HG03108 (cell line): ENCODE measurements around the gene ERCC5.

ENCODE experiments used
- ATAC-seq: cut with Tn5 transposase; IDR thresholded peaks from one replicate; pipeline ENCODE4 v1.9.1; 2021; ENCODE audit warnings: moderate library complexity; ENCODE audit not compliant: unreplicated experiment

Gene ERCC5

DNA sequence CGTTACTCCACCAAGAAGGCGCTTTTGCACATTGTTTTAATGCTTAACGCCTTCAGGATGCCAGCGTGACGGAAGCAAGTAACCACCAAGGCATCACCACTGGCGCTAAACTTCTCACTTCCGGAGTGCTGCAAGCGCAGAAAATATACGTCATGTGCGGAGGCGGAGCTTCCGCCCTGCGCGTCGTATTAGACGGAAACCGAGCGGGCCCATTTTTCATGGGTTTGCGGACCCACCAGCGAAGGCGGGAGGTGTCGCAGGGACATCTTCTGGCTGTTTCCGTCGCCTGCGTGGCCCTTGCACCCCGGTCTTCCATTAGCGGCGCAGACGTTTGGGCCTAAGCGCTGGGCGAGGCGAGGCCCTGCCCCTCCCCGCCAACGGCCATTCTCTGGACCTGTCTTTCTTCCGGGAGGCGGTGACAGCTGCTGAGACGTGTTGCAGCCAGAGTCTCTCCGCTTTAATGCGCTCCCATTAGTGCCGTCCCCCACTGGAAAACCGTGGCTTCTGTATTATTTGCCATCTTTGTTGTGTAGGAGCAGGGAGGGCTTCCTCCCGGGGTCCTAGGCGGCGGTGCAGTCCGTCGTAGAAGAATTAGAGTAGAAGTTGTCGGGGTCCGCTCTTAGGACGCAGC, at the start of gene ERCC5:
TSS of gene ERCC5 (plus strand) at position 403 of the 631 bp plus-strand sequence. CDS start 235 bp downstream, outside the sequence.
- peak; percentile 82 for ATAC-seq

DNA sequence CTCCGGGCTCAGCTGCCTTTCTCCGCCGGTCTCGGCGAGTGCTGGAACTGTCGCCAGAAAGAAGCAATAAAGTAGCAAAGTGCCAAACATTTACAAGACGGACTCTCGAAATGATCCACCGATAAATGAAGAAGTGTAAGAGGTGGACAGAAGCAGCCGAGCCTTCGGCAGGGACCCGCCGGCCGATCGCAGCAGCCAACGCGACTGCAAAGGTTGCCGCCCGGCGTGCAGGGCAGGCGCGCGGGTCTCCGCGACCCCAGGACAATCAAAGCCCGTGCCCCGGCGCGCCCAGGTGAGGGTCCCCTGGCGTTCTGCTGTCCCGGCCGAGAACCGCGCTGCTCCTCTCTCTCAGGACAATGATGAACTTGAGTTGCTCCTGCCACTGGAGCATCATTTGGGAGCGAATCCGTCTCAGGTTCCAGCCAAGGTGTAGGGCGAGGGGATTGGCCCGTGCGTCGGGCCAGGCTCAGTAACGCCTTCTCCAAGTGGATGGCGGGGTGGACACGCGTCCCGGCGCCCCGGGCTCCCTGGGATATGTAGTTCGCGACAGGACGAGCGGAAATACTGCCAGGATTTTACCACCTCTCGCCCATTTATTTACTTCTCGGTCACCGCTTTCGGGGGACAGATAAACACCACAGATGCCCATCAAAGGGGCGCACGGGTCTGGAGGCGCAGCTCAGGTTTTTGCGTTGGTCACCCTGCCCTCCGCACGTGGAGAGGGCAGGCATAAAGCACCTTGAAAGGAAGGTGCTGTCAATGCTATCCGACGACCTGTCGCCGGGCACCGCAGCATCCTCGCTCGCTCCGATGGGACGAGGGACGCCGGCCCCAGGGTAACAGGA, 47.0 kb upstream of the ERCC5 start, which contains the start of the genes BIVM and POGLUT2:
TSS of gene BIVM (plus strand) at position 539 of the 845 bp plus-strand sequence. CDS start 8,149 bp downstream, outside the sequence.
TSS of gene POGLUT2 (minus strand) at position 396 of the 845 bp plus-strand sequence. CDS start at position 90, 306 bp downstream.
- ATAC-seq = peak; percentile 87

DNA sequence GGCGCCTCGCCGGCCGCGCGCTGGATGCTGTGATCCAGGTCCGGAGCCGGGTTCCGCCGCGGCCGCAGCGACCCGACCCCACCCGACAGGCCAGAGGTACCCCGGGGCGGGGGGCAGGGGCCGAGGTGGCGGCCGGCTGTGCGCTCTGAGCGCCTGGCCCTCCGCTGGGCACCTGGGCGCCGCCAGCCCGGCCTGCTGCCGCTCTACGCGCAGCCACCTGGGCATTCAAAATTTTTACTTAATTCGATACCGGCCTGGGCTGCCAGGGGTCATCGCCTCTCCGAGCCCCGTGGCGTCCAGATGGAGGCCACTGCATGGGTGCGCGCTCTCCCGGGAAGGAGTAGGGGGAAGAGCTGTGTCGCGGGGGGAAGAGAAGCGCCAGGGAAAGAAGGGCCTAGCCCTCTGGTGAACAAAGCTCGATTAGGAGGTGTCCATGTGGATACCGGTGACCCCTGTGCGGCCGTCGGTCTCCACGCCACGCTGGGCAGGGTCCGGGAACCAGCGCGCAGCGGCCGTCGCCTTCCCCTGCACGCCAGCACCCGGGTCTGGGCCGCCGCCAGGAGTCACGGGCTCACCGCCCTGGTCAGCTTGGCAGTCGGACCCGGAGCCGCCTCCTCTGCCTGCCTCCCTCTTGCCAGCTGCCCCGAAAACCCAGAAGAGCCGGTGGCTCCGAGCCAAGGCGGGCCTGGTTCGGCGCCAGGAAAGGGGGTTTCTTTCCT, 46.2 kb upstream of the ERCC5 start:
- peak; percentile 7 for ATAC-seq

DNA sequence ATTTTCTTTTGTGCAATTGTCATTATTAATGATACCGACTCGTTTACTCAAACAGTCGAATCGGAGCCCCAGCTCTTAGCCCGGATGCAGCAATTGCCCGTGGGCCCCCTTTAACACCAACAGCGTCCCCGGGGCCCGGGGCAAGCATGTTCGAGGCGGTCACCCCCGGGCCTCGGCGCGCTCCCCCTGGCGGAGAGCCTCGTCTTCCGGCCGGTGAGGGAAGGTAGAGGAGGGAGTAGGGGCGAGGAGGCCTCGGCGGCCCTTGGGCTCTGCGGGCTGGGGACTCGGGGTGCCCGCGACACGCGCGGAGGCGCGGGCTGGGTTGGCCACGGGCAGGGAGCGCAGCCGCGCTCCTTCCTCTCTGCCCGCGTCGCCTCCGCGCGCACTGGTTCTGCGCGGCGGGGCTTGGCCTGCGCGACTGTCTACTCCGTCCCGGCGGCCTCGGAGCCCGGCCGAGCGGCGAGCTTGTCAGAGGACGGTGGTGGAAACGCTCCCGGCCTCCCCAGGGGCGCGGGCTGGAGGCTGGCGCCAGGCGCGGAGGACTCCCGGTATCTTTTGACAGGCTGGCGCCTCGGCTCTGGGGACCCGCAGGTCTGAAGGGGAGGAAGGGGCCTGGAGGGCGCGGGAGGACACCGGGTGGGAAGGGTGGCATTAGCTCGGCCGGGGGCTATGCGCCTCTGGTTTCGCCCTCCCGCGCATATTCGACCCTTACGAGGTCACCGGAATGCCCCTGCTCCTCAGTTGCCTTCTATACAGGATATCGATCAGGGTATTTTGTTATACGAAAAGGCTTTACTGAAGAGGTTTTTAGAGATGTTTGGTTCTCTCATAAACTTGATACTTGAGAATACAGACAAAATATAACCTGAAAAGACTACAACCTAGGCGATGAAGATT, 45.4 kb upstream of the ERCC5 start:
- ATAC-seq = peak; percentile 70

DNA sequence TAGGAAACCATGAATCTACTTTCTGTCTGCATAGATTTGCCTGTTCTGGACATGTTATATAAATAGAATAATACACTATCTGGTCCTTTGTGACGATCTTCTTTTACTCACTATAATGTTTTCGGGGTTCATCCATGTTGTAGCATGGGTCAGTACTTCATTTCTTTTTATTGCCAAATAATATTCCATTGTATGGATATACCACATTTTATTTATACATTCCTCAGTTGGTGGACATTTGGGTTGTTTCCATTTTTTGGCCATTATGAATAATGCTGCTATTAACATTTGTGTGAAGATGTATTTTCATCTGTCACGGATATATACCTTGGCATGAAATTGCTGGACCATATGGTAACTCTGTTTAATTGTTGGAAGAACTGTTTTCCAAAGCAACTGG, 40.2 kb upstream of the ERCC5 start:
- no peak for ATAC-seq

DNA sequence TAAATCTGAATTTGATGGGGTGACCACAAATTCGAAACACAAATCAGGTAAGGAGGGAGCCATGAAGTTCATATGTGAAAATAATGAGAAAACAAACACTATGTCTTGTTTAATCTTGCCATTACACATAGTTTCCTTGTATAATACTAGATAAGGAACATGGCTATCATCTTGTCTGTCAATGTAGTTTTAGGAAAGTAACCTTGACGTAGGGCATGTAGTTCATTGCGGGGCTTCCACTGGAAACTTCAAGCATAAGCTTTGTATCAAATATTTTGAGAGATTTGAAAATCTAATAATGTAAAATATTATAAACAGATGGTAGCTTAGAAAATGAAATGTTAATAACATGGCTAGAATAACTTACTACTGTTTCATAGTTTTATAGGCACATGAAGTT, 38.1 kb upstream of the ERCC5 start:
- ATAC-seq = no peak

DNA sequence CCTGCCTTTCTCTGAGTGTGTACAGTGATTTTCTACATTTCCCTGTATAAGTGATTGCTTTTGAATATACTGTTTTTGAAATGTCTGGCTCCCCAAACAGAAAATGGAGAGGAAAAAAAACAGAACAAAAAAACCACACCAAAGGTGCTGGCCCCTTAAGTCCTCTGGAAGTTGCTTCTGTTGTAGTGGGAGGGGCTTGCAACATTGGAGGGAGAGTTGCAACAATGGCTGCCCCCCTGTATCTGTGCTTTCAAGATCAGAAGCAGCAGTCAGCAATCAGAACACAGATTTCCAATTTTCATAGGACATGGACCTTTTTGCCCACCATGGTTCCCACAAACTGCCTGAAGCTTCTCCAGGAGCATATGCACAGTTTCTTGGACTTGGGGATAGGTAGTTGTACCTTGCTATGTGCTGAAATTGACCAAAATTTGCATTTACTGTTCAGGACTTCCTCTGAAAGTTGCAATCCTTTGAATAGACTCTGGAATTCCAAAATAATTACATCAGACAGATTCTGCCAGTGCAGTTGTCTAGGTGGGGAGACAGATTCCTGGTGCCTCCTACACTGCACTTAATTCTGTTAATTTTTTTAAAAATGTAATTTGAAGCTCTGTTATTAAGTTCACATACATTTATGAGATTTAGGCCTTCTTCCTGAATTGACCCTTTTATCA, 33.1 kb upstream of the ERCC5 start:
- no peak for ATAC-seq

DNA sequence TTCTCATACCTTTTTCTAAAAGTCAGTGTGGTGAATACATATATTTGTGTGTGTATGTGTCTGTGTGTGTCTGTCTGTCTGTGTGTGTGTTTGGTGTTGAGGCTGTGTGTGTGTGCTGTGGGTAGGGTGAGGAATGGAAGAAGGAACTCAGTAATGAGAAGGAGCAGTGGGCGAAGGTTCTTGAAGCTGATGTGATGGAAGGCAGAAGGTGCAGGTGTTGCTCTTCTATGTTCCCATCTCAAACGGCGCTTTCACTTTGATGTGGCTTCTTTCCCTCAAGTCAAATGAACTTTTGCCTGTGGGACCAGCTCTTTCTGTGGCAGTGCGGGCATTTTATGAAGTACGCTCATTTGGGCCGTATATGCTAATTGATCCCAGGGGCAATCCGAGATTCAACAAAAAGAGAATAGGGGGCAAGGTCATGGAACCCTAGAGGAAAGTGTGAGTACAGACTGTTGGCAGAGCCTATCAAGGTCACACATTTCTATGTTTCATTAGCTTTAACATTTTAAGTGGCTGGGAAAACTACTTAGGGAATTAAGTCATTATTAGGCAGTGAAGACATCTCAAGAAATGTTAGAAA, 31.7 kb upstream of the ERCC5 start:
- no peak for ATAC-seq

DNA sequence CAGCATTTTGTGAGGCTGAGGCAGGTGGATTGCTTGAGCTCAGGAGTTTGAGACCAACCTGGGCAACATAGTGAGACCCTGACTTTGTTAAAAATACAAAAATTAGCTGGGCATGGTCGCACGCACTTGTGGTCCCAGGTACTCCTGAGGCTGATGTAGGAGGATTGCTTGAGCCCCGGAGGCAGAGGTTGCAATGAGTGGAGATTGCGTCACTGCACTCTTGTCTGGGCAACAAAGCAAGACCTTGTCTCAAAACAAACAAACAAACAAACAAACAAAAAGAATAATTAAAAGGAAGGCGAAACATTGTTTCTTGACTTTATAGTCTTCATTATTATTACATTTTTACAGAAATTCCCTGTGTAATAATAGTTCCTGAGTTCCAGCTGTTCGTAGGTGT, 31.0 kb upstream of the ERCC5 start:
- no peak for ATAC-seq

DNA sequence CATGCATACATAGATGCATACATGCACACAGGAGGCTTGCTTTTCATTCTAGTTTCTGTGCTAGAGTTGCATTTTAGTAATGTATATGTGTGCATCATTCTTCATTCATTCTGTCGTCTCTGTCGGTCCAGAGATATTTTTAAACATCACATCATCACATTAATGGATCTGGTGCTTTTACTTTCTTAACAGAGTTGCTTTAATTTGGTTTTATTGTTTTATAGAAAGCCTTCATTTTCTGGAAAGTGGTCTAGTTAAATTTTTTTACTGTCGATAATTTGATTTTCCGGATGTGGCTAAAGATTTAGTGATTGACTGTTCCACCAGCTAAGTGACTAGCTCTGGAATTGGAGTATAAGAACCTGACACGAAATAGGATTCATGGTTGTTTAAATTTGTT, 30.0 kb upstream of the ERCC5 start:
- no peak for ATAC-seq

DNA sequence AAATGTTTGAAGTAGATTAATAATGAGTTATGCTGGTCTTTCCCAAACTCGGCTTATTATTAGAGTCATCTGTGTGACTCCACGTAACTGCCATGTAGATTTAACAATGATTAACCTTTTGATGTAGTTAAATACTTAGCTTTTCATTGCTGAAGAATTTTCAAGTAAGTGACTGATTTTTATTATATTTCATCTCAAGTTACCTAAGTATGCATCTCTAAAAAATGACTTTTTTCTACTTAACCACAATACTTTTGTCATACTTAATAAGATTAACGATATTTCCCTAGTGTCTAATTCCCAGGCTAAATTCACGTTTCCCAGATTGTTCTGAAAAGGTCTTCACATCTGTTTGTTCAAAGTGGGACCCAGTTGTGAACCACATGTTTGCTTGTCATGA, 29.1 kb upstream of the ERCC5 start:
- ATAC-seq = no peak

DNA sequence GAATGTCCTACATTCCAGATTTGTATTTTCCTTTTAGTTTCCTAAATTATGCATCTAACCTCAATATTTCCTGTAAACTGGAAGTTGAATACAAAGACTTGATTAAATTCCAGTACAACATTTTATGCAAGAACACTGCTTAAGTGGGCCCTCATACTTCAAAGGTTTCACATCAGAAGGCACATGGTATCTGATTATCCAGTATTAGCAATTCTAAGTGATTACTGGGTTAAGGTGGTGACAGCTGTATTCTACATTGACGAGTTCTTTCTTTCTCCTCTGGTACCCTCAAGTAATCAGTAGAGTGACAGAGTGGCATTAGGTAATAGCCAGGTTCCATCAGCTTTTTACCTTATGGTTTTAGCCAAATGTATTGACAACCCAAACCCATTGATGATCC, 28.6 kb upstream of the ERCC5 start:
- no peak for ATAC-seq

DNA sequence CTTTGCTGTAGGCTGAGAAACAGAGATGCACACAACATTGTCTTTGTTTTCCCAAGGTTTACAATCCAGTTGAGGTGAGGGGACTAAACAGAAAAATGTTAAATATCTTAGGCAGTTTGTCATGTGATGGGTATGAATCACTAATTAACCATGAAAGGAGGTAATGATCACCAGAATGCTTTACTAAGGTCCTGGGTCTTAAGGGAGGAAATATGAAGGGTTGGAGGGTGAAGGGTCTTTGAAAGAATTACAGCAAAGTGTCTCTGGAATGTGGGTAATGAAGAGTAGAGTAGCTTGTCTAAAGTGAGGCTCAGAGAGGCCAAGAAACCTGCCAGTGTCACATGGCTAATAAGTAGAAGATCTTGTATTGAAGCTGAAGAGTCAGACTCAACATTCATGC, 27.9 kb upstream of the ERCC5 start:
- ATAC-seq = no peak

DNA sequence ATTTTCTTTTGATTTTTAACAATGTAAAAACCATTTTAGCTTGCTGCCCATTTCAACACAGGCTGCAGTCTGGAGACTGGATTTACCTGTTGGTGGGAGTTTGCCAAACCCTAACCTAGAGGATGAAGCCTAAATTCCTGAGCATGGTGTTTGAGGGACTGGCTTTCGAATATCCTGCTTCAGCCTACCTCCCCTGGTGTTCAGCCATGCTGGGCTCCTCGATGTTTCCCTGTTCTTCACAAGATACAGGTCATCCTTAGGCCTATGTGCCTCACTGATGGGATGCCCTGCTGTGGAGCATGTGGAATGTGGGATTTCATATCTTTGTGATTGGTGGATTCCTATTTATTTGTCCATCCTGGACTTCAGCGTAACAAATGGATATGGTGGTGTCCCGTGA, 20.4 kb upstream of the ERCC5 start:
- no peak for ATAC-seq

DNA sequence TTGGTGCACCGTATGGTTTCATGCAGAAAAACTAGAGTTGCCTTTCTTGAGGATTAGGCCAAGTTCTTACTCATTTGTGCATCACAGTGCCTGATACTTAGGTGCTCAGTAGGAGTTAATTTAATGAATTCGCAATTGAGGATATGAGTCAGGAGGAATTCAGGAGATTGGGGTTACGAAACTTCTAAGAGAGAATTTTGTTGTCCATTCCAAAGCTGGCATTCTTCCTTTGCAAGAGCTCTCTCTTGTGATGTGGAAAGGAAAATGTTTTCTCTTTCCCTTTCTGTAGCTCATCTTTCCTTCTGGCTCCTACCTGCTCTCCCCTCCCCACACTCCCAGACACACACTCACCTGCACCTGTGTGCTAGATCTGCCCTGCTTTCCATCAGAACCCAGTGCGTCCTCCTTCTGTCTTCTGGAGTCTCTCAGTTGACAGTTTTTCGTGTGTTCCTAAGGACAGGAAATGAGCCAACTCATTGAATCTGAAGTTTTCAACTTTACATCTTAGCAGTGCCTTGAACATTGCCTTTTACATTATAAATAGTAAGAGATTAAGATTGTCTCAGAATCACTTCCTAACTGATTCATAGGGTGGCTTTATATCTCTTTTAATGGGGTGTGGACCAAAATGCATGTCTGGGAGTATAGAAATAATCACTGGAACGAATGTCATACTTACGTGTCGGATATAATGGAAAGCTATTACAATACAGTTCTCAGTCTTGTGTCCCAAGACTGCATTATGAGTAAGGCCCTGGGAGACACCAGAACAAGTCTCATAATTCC, 19.7 kb upstream of the ERCC5 start:
- no peak for ATAC-seq

DNA sequence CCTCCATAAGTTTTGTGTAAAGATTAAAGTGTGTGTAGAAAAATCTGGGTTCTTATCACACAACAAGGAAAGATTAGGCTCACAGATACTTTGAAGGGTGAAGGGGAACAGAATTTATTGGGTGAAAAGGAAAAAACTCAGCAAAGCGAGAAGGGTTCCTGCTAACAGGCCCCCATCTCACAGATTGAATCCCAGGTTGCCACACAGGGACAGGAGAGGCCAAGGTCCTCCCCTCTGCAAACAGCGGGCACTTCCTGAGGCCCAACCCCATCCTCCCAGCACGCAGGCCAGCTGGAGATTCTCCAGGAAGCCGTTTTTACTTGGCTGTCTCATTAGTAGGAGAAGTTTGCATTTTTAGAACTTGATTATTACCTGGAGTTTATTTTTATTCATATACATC, 15.2 kb upstream of the ERCC5 start:
- no peak for ATAC-seq

DNA sequence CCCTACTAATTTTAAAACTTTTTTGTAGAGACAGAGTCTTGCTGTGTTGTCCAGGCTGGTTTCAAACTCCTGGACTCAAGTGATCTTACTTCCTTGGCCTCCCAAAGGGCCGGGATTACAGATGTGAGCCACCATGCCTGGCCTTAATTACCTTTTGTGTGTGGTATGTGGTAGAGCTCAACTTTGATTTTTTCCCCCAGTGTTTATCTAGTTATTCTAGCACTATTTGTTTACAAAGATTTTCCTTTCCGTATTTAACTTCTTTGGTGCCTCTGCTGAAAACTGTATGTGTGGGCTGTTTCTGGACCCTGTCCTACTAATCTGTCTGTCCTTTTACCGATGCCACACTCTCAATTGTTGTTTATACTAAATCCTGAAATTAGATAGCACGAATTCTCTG, 9.4 kb upstream of the ERCC5 start:
- ATAC-seq = no peak

DNA sequence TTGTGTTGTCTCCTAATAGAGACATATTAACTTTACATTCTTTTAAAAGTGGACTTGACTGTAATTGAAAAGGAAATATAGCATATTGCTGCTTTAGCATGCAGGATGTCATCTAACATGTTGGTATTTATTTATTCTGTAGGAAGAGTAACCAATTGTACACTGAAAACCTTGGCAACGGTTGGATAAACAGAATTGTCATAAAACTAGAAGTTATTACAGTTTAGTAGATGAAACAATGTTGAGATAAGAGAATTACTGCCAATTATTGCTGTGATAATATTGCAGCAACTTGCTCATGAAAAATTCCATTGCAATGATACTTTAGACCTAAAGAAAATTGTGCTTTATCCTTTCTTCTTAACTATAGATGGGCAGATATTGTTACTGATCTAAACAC, 7.6 kb upstream of the ERCC5 start:
- ATAC-seq = no peak

DNA sequence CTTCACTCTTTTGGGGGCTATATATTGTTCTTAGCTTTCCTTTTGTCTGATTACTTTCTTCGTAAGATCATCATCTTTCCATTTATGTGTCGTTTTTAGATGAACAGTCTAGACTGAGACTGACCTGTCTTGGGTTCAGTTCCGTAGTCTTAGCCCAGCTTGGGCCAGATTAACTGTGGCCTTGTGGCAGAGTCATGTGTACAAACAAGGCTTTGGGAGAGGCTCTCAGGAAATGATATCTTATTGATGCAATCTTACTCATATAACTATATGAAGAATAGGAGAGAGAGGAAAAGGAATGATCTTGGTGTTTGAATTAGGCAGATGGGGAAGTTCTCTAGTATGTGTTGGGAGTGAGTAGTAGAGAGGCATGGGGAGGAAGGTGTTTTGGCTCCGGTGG, 6.8 kb upstream of the ERCC5 start:
- ATAC-seq = no peak
